Right lobe of liver (tissue), 4 donors: ENCODE measurements around the gene MAP2K2.

ENCODE experiments used
- CTCF ChIP-seq, 4 donors: fragments of 200-600 bp in 3 of 4; fragments of 450-650 bp in 1 of 4; IDR thresholded peaks; one replicate each; pipeline versions ENCODE4 v1.5.1 to v1.8.0; 2016 to 2022; ENCODE audit warnings: antibody characterized with exemption in 4 of 4, mild to moderate bottlenecking in 2 of 4
- POLR2A ChIP-seq: fragments of 450-650 bp; IDR thresholded peaks from one replicate; pipeline ENCODE4 v1.6.1; 2017; ENCODE audit warnings: antibody characterized with exemption, mild to moderate bottlenecking
- donor health status: DM: no; HTN: no; CAD: no.
- donor health status: DM: no; HTN: no; CAD: no.
- donor health status: DM: no; HTN: yes; CAD: no.

DNA sequence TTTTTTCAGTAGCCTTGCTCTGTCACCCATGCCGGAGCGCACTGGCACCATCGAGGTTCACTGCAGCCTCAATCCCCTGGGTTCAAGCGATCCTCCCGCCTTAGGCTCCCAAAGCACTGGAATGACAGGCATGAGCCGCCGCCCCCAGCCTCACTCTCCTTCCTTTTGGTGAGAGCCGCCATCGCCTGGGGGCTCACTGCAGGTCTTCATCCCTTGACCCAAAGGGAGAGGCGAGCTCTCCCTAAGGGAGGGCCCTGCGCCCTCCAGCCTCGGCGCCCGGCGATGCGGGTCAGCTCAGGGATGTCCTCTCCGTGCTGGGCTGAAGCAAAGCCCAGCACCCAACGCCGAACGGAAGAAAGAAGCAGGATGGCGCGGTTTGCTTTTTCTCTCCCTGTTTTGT, 34.0 kb downstream of the MAP2K2 start:
- no peak for TF ChIP-seq CTCF (IDR thresholded peaks at IDR 0.05)
- TF ChIP-seq POLR2A, result no peak
